ENCODE data around the gene RGS6. TPM values are rescaled to one million over a fixed set of nuclear protein-coding genes. Genes with fewer than 3 reads are reported as not detected.

RGS6 gene
- total RNA-seq, 1 donor from 2014 or later = 5.2 TPM

DNA sequence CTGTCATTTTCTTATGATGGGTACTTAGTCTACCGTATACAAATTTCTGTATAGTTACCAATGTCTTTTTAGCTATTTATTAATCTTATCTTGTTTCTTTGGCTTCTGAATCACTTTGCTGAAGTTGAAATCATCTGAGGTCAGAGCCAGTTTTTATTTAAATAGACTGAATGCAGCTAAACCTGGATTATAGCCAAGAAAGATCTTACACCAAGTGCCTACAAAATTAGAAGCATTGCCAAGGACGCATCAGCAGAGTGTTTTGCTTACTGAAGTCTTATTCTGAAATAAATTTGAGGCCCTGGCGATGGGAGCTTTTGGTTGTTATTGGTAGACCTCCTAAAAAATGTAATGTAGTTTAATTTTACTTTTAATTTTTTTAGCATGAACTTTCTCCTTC, 128.2 kb downstream of the RGS6 start:
- no peak overlapping the region for H3K27ac ChIP-seq (ENCODE audit: low read depth, low read length)
- H3K36me3 ChIP-seq (ENCODE audit: control insufficient read depth in 3 of 3, insufficient read depth in 3 of 3, low read length in 3 of 3) = no peaks in the 10 kb centered on the region
- no peak overlapping the region for H3K9ac ChIP-seq (ENCODE audit: low read depth in 1 of 3, low read length in 3 of 3)
- H3K4me1 ChIP-seq (ENCODE audit: control insufficient read depth in 3 of 3, insufficient read depth in 3 of 3, low read length in 3 of 3) = no peaks in the 10 kb centered on the region
- no peaks in the 10 kb centered on the region for H3K27me3 ChIP-seq (ENCODE audit: control insufficient read depth in 3 of 3, insufficient read depth in 3 of 3, low read length in 3 of 3)
- H3K4me3 ChIP-seq (ENCODE audit: low read length in 3 of 3) = no peak overlapping the region
- no peaks in the 10 kb centered on the region for H3K9me3 ChIP-seq (ENCODE audit: control insufficient read depth in 3 of 3, low read length in 3 of 3)

DNA sequence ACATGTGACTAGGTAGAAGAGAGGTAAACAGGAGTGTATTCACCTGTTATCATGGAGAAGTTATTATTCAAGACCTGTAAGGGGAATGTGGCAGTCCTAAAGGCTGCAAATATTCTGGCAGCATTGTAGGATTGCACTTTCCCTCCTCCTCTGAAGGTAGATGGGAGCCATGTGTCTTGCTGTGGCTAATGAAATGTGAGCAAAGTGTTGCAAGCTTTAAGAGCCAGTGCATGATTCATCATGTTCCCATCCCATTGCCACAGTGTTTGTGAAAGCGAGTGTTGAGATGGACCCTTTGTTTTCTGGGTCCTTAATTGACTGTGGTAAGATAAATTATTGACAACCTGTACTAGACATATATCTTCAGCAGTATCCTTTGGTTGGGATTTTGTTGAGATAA, 128.7 kb downstream of the RGS6 start:
- Histone ChIP-seq H3K9ac (ENCODE audit: low read depth in 1 of 3, low read length in 3 of 3) (no peak overlapping the region), H3K4me3 (ENCODE audit: low read length in 3 of 3) (no peak overlapping the region), H3K4me1 (ENCODE audit: control insufficient read depth in 3 of 3, insufficient read depth in 3 of 3, low read length in 3 of 3) (no peaks in the 10 kb centered on the region), H3K27ac (ENCODE audit: low read depth, low read length) (no peak overlapping the region), H3K27me3 (ENCODE audit: control insufficient read depth in 3 of 3, insufficient read depth in 3 of 3, low read length in 3 of 3) (no peaks in the 10 kb centered on the region), H3K9me3 (ENCODE audit: control insufficient read depth in 3 of 3, low read length in 3 of 3) (no peaks in the 10 kb centered on the region), H3K36me3 (ENCODE audit: control insufficient read depth in 3 of 3, insufficient read depth in 3 of 3, low read length in 3 of 3) (no peaks in the 10 kb centered on the region)

DNA sequence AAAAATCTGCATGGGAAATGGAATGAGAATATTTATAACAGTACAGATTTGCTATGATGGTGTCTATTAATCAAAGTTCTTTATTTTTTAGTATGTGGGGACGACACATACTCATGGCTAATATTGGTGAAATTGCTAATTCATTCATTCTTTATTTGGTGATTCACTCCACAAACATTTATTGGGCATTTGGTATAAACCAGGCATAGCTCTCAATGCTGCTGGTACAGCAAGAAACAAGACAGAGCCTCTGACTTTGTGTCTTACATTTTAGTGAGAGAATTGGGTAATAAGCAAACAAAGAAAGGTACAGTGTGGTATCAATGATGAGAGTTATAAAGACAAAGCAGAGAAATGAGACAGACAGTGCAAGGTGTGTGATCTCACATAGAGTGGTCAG, 129.5 kb downstream of the RGS6 start:
- Histone ChIP-seq H3K27me3 (ENCODE audit: control insufficient read depth in 3 of 3, insufficient read depth in 3 of 3, low read length in 3 of 3) (no peaks in the 10 kb centered on the region), H3K27ac (ENCODE audit: low read depth, low read length) (no peak overlapping the region), H3K9ac (ENCODE audit: low read depth in 1 of 3, low read length in 3 of 3) (no peak overlapping the region), H3K36me3 (ENCODE audit: control insufficient read depth in 3 of 3, insufficient read depth in 3 of 3, low read length in 3 of 3) (no peaks in the 10 kb centered on the region), H3K9me3 (ENCODE audit: control insufficient read depth in 3 of 3, low read length in 3 of 3) (no peaks in the 10 kb centered on the region), H3K4me3 (ENCODE audit: low read length in 3 of 3) (no peak overlapping the region), H3K4me1 (ENCODE audit: control insufficient read depth in 3 of 3, insufficient read depth in 3 of 3, low read length in 3 of 3) (no peaks in the 10 kb centered on the region)

GRCh38 chr14:72063761-72064282, 131.6 kb downstream of the RGS6 start:
- H3K9me3 ChIP-seq (ENCODE audit: control insufficient read depth in 3 of 3, low read length in 3 of 3) = no peaks in the 10 kb centered on the region
- H3K4me3 ChIP-seq (ENCODE audit: low read length in 3 of 3) = no peak overlapping the region
- H3K36me3 ChIP-seq (ENCODE audit: control insufficient read depth in 3 of 3, insufficient read depth in 3 of 3, low read length in 3 of 3) = no peaks in the 10 kb centered on the region
- no peaks in the 10 kb centered on the region for H3K4me1 ChIP-seq (ENCODE audit: control insufficient read depth in 3 of 3, insufficient read depth in 3 of 3, low read length in 3 of 3)
- H3K27ac ChIP-seq (ENCODE audit: low read depth, low read length) = no peak overlapping the region
- no peak overlapping the region for H3K9ac ChIP-seq (ENCODE audit: low read depth in 1 of 3, low read length in 3 of 3)
- no peaks in the 10 kb centered on the region for H3K27me3 ChIP-seq (ENCODE audit: control insufficient read depth in 3 of 3, insufficient read depth in 3 of 3, low read length in 3 of 3)

DNA sequence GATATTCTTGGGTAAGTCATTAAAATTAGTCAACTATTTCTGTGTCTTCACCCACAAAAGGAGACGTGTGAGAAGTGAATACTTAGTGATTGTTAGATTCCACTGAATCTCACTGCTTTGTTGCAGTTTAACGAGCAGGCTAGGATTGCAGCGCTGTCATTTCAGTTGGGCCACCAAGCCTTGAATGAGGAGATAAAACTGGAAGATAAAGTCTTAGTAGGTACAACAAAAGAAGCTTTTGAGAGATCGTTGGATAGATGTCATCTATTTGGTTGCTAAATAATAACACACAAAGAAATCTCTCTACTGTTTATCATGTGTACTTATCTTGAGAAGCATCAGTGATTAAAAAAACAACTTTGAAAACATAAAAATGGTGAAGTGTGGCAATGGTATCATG, 132.3 kb downstream of the RGS6 start:
- H3K27ac ChIP-seq (ENCODE audit: low read depth, low read length) = no peak overlapping the region
- H3K9ac ChIP-seq (ENCODE audit: low read depth in 1 of 3, low read length in 3 of 3) = no peak overlapping the region
- no peaks in the 10 kb centered on the region for H3K27me3 ChIP-seq (ENCODE audit: control insufficient read depth in 3 of 3, insufficient read depth in 3 of 3, low read length in 3 of 3)
- no peaks in the 10 kb centered on the region for H3K9me3 ChIP-seq (ENCODE audit: control insufficient read depth in 3 of 3, low read length in 3 of 3)
- H3K4me3 ChIP-seq (ENCODE audit: low read length in 3 of 3) = no peak overlapping the region
- H3K36me3 ChIP-seq (ENCODE audit: control insufficient read depth in 3 of 3, insufficient read depth in 3 of 3, low read length in 3 of 3) = no peaks in the 10 kb centered on the region
- H3K4me1 ChIP-seq (ENCODE audit: control insufficient read depth in 3 of 3, insufficient read depth in 3 of 3, low read length in 3 of 3) = no peaks in the 10 kb centered on the region

DNA sequence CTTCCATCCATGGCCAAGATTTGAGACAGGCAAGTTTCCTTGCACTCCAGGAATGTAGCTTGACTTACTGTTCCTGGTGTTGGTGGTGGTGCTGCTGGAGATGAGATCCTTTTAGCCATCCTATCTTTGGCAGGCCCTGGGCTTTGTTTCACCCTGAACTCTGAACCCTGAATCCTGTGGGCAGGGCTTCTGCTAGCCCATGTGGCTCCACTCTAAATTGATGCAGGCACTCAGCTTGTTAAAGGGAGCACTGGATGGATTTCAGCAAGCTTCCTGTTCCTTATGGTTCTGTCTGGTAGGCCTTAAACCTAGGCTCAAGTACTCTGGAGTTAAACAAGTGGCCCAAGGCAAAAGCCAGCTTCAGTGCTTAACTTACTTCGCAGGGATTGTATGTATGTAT, 138.2 kb downstream of the RGS6 start:
- H3K27ac ChIP-seq (ENCODE audit: low read depth, low read length) = no peak overlapping the region
- no peaks in the 10 kb centered on the region for H3K36me3 ChIP-seq (ENCODE audit: control insufficient read depth in 3 of 3, insufficient read depth in 3 of 3, low read length in 3 of 3)
- no peaks in the 10 kb centered on the region for H3K9me3 ChIP-seq (ENCODE audit: control insufficient read depth in 3 of 3, low read length in 3 of 3)
- no peaks in the 10 kb centered on the region for H3K27me3 ChIP-seq (ENCODE audit: control insufficient read depth in 3 of 3, insufficient read depth in 3 of 3, low read length in 3 of 3)
- H3K4me1 ChIP-seq (ENCODE audit: control insufficient read depth in 3 of 3, insufficient read depth in 3 of 3, low read length in 3 of 3) = no peaks in the 10 kb centered on the region
- no peak overlapping the region for H3K4me3 ChIP-seq (ENCODE audit: low read length in 3 of 3)
- no peak overlapping the region for H3K9ac ChIP-seq (ENCODE audit: low read depth in 1 of 3, low read length in 3 of 3)

DNA sequence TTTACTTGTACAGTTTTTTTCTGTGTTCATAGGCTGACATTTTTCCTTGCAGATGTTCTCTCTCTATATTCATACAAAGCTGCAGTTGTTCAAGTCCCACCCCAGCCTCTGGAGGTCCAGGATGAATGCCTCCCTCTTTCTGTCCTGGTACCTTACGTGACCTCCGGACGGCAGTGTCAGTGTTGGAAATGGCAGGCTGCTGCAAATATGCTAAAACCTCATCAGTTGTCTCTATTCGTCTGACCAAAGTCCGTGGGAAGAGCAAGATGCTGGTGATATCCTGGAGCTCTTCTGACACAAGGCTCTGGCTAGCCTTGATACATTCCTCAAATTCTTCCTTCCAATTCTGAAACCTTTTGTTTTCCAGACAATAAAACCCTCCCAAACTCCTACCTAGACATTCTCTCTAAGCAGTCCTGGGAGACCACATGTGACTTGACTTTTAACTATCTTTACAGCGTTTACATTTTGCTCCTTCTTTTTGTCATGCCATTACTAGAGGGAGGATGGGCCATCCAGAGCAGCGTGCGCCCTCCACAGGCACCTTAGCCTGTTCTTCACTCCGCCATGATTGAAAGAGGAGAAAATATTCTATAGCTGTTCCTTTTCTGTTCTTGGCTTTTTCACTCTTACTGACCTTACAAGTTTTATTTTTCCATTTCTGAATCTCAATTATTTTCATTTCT, 143.6 kb downstream of the RGS6 start:
- Histone ChIP-seq H3K27me3 (ENCODE audit: control insufficient read depth in 3 of 3, insufficient read depth in 3 of 3, low read length in 3 of 3) (no peaks in the 10 kb centered on the region), H3K27ac (ENCODE audit: low read depth, low read length) (no peak overlapping the region), H3K9ac (ENCODE audit: low read depth in 1 of 3, low read length in 3 of 3) (no peak overlapping the region), H3K4me1 (ENCODE audit: control insufficient read depth in 3 of 3, insufficient read depth in 3 of 3, low read length in 3 of 3) (no peaks in the 10 kb centered on the region), H3K4me3 (ENCODE audit: low read length in 3 of 3) (no peak overlapping the region), H3K36me3 (ENCODE audit: control insufficient read depth in 3 of 3, insufficient read depth in 3 of 3, low read length in 3 of 3) (no peaks in the 10 kb centered on the region), H3K9me3 (ENCODE audit: control insufficient read depth in 3 of 3, low read length in 3 of 3) (no peaks in the 10 kb centered on the region)

DNA sequence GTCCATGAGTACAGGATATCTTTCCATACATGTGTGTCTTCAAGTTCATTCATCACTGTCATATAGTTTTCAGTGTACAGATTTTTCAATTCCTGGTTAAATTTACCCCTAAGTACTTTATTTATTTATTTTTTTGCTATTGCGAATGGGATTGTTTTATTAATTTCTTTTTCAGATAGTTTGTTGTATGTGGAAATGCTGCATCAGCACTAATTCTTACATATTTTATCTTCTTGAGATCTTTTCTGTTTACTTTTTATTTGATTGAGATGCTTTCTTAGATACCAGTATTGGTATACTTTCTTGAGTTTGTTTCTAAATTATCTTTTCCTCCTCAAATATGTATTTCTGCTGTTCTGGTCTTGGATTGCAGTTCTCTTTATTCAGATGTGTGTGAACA, 148.9 kb downstream of the RGS6 start:
- Histone ChIP-seq H3K9me3 (ENCODE audit: control insufficient read depth in 3 of 3, low read length in 3 of 3) (no peaks in the 10 kb centered on the region), H3K4me1 (ENCODE audit: control insufficient read depth in 3 of 3, insufficient read depth in 3 of 3, low read length in 3 of 3) (no peaks in the 10 kb centered on the region), H3K27ac (ENCODE audit: low read depth, low read length) (no peak overlapping the region), H3K36me3 (ENCODE audit: control insufficient read depth in 3 of 3, insufficient read depth in 3 of 3, low read length in 3 of 3) (no peaks in the 10 kb centered on the region), H3K9ac (ENCODE audit: low read depth in 1 of 3, low read length in 3 of 3) (no peak overlapping the region), H3K4me3 (ENCODE audit: low read length in 3 of 3) (no peak overlapping the region), H3K27me3 (ENCODE audit: control insufficient read depth in 3 of 3, insufficient read depth in 3 of 3, low read length in 3 of 3) (no peaks in the 10 kb centered on the region)

DNA sequence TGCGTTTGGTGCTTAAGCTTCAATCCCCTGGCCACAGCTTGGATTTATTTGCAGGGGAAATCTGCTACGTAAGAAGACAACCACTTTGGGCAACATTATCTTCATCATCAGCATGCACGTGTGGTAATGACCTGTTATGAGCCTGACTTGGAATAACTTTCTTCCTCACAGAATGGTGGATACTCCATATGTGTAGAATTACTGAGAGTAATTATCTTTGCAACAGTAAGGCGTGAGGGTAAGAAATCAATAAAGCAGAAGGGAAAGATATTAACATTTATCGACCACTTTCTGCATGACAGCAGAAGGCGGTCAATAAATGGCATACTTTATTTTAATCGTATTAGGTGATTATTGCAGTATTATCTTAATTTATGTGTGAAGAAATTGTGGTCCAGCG, 152.7 kb downstream of the RGS6 start:
- no peak overlapping the region for H3K27ac ChIP-seq (ENCODE audit: low read depth, low read length)
- H3K27me3 ChIP-seq (ENCODE audit: control insufficient read depth in 3 of 3, insufficient read depth in 3 of 3, low read length in 3 of 3) = no peaks in the 10 kb centered on the region
- no peak overlapping the region for H3K4me3 ChIP-seq (ENCODE audit: low read length in 3 of 3)

DNA sequence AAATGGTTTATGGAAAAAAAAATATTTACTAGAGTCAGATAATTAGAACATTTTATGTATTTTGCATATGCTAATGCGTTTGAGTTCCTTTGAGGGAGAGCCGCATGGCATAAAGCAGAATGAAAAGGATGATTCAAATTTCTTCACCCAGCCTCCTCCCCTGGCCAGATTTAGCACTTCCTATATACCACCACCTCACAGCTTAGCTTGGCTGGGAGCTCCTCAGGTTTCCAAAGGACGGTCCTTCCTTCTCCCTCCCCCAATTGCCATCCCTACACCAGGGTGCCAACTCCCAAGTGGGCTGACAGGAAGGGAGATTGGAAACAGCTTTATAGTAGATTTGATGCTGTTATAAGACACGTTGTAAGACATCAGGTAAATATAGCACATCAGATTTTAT, 157.4 kb downstream of the RGS6 start:
- Histone ChIP-seq H3K4me1 (ENCODE audit: control insufficient read depth in 3 of 3, insufficient read depth in 3 of 3, low read length in 3 of 3) (no peaks in the 10 kb centered on the region), H3K9ac (ENCODE audit: low read depth in 1 of 3, low read length in 3 of 3) (no peak overlapping the region), H3K4me3 (ENCODE audit: low read length in 3 of 3) (no peak overlapping the region), H3K27ac (ENCODE audit: low read depth, low read length) (no peak overlapping the region), H3K27me3 (ENCODE audit: control insufficient read depth in 3 of 3, insufficient read depth in 3 of 3, low read length in 3 of 3) (no peaks in the 10 kb centered on the region), H3K9me3 (ENCODE audit: control insufficient read depth in 3 of 3, low read length in 3 of 3) (no peaks in the 10 kb centered on the region), H3K36me3 (ENCODE audit: control insufficient read depth in 3 of 3, insufficient read depth in 3 of 3, low read length in 3 of 3) (no peaks in the 10 kb centered on the region)

More for the DNA sequence above, 152.7 kb downstream of the RGS6 start:
- Histone ChIP-seq H3K9ac (ENCODE audit: low read depth in 1 of 3, low read length in 3 of 3) (no peak overlapping the region), H3K36me3 (ENCODE audit: control insufficient read depth in 3 of 3, insufficient read depth in 3 of 3, low read length in 3 of 3) (no peaks in the 10 kb centered on the region), H3K4me1 (ENCODE audit: control insufficient read depth in 3 of 3, insufficient read depth in 3 of 3, low read length in 3 of 3) (no peaks in the 10 kb centered on the region), H3K9me3 (ENCODE audit: control insufficient read depth in 3 of 3, low read length in 3 of 3) (no peaks in the 10 kb centered on the region)

Measured in skeletal muscle tissue (tissue), 4 donors.